ENCODE data around the gene MYH7. TPM values are rescaled to one million over a fixed set of nuclear protein-coding genes. Genes with fewer than 3 reads are reported as not detected.
"Not testable (repeated sequence)": the region's sequence is repeated elsewhere in the genome, so short reads cannot be mapped to it uniquely, and the experiment has no call there.

The MYH7 gene
- total RNA-seq, 1 experiment from 2014 or later: not detected

GRCh38 chr14:23460960-23461359 lies 25.5 kb upstream of the MYH7 start:
- no peaks in the 10 kb centered on the region for H3K9me3 ChIP-seq (replicated peaks)
- peaks cover 14% of the 10 kb centered on the region for H3K27me3 ChIP-seq (replicated peaks)
- H3K27ac ChIP-seq: no peak overlapping the region
- DNase-seq (ENCODE audit: low read depth in 1 of 2, low spot score in 2 of 2): no peak
- H3K4me1 ChIP-seq (replicated peaks): no peaks in the 10 kb centered on the region
- no peaks in the 10 kb centered on the region for H3K36me3 ChIP-seq
- H3K4me3 ChIP-seq: no peak overlapping the region

- Histone ChIP-seq H3K4me1 (replicated peaks) (no peaks in the 10 kb centered on the region), H3K4me3 (no peak overlapping the region), H3K27ac (no peak overlapping the region), H3K27me3 (replicated peaks) (peaks cover 13% of the 10 kb centered on the region), H3K36me3 (no peaks in the 10 kb centered on the region), H3K9me3 (replicated peaks) (no peaks in the 10 kb centered on the region)
- DNase-seq (ENCODE audit: low read depth in 1 of 2, low spot score in 2 of 2): no peak
Measured at GRCh38 chr14:23457587-23458445, 22.4 kb upstream of the MYH7 start.

GRCh38 chr14:23456883-23457586 lies 21.6 kb upstream of the MYH7 start:
- not testable (repeated sequence) for H3K27ac ChIP-seq; H3K9me3 ChIP-seq (replicated peaks); H3K4me3 ChIP-seq; H3K4me1 ChIP-seq (replicated peaks); H3K36me3 ChIP-seq; DNase-seq (ENCODE audit: low read depth in 1 of 2, low spot score in 2 of 2)
- peaks cover 21% of the 10 kb centered on the region for H3K27me3 ChIP-seq (replicated peaks)

- peaks cover 35% of the 10 kb centered on the region for H3K27me3 ChIP-seq (replicated peaks)
- no peak overlapping the region for H3K27ac ChIP-seq
- no peaks in the 10 kb centered on the region for H3K4me1 ChIP-seq (replicated peaks)
- no peak for DNase-seq (ENCODE audit: low read depth in 1 of 2, low spot score in 2 of 2)
- H3K36me3 ChIP-seq: no peaks in the 10 kb centered on the region
- H3K9me3 ChIP-seq (replicated peaks): no peaks in the 10 kb centered on the region
- H3K4me3 ChIP-seq: no peak overlapping the region
Measured at GRCh38 chr14:23454445-23454856, 19.0 kb upstream of the MYH7 start.

GRCh38 chr14:23452237-23452636 lies 16.8 kb upstream of the MYH7 start:
- Histone ChIP-seq H3K27me3 (replicated peaks) (peaks cover 39% of the 10 kb centered on the region), H3K36me3 (no peaks in the 10 kb centered on the region), H3K27ac (no peak overlapping the region), H3K4me1 (replicated peaks) (no peaks in the 10 kb centered on the region), H3K4me3 (no peak overlapping the region), H3K9me3 (replicated peaks) (no peaks in the 10 kb centered on the region; the same call in 1 of the 2 replicates)
- DNase-seq (ENCODE audit: low read depth in 1 of 2, low spot score in 2 of 2): no peak

- Histone ChIP-seq H3K9me3 (replicated peaks) (no peaks in the 10 kb centered on the region; the same call in 1 of the 2 replicates), H3K36me3 (no peaks in the 10 kb centered on the region), H3K27me3 (replicated peaks) (peaks cover 42% of the 10 kb centered on the region), H3K27ac (no peak overlapping the region), H3K4me1 (replicated peaks) (no peaks in the 10 kb centered on the region), H3K4me3 (no peak overlapping the region)
- DNase-seq (ENCODE audit: low read depth in 1 of 2, low spot score in 2 of 2): no peak
Measured at GRCh38 chr14:23450379-23450778, 14.9 kb upstream of the MYH7 start.

GRCh38 chr14:23449314-23449713 lies 13.9 kb upstream of the MYH7 start:
- DNase-seq (ENCODE audit: low read depth in 1 of 2, low spot score in 2 of 2): no peak
- no peaks in the 10 kb centered on the region for H3K36me3 ChIP-seq

GRCh38 chr14:23447361-23448350 lies 12.2 kb upstream of the MYH7 start:
- no peak overlapping the region for H3K27ac ChIP-seq

More at GRCh38 chr14:23449314-23449713, 13.9 kb upstream of the MYH7 start:
- Histone ChIP-seq H3K27me3 (replicated peaks) (peaks cover 43% of the 10 kb centered on the region), H3K4me3 (no peak overlapping the region), H3K27ac (no peak overlapping the region), H3K9me3 (replicated peaks) (no peaks in the 10 kb centered on the region; the same call in 1 of the 2 replicates), H3K4me1 (replicated peaks) (no peaks in the 10 kb centered on the region)

GRCh38 chr14:23446291-23446851 lies 10.9 kb upstream of the MYH7 start:
- DNase-seq (ENCODE audit: low read depth in 1 of 2, low spot score in 2 of 2): no peak
- H3K27ac ChIP-seq: no peak overlapping the region
- no peak overlapping the region for H3K4me3 ChIP-seq
- no peaks in the 10 kb centered on the region for H3K36me3 ChIP-seq
- H3K9me3 ChIP-seq (replicated peaks): no peaks in the 10 kb centered on the region; the same call in 1 of the 2 replicates
- H3K4me1 ChIP-seq (replicated peaks): no peaks in the 10 kb centered on the region
- peaks cover 26% of the 10 kb centered on the region for H3K27me3 ChIP-seq (replicated peaks)

More at GRCh38 chr14:23447361-23448350, 12.2 kb upstream of the MYH7 start:
- Histone ChIP-seq H3K27me3 (replicated peaks) (peaks cover 38% of the 10 kb centered on the region), H3K36me3 (no peaks in the 10 kb centered on the region), H3K9me3 (replicated peaks) (no peaks in the 10 kb centered on the region; the same call in 1 of the 2 replicates), H3K4me3 (no peak overlapping the region), H3K4me1 (replicated peaks) (no peaks in the 10 kb centered on the region)
- DNase-seq (ENCODE audit: low read depth in 1 of 2, low spot score in 2 of 2): no peak

- Histone ChIP-seq H3K9me3 (replicated peaks) (no peaks in the 10 kb centered on the region; the same call in 1 of the 2 replicates), H3K27ac (no peak overlapping the region), H3K4me3 (no peak overlapping the region), H3K4me1 (replicated peaks) (no peaks in the 10 kb centered on the region), H3K36me3 (no peaks in the 10 kb centered on the region), H3K27me3 (replicated peaks) (peaks cover 24% of the 10 kb centered on the region)
- DNase-seq (ENCODE audit: low read depth in 1 of 2, low spot score in 2 of 2): peak in 1 of 2 experiments; percentile 12
Measured at GRCh38 chr14:23445773-23446172, 10.3 kb upstream of the MYH7 start.

- Histone ChIP-seq H3K9me3 (replicated peaks) (no peaks in the 10 kb centered on the region; the same call in 1 of the 2 replicates), H3K4me3 (no peak overlapping the region), H3K27me3 (replicated peaks) (peaks cover 17% of the 10 kb centered on the region), H3K36me3 (no peaks in the 10 kb centered on the region), H3K27ac (no peak overlapping the region), H3K4me1 (replicated peaks) (no peaks in the 10 kb centered on the region)
- DNase-seq (ENCODE audit: low read depth in 1 of 2, low spot score in 2 of 2): no peak
Measured at GRCh38 chr14:23444314-23444713, 8.9 kb upstream of the MYH7 start.

GRCh38 chr14:23443881-23444280 lies 8.4 kb upstream of the MYH7 start:
- H3K4me3 ChIP-seq: no peak overlapping the region
- no peaks in the 10 kb centered on the region for H3K36me3 ChIP-seq
- H3K9me3 ChIP-seq (replicated peaks): no peaks in the 10 kb centered on the region; the same call in 1 of the 2 replicates
- no peaks in the 10 kb centered on the region for H3K4me1 ChIP-seq (replicated peaks)
- peaks cover 13% of the 10 kb centered on the region for H3K27me3 ChIP-seq (replicated peaks)
- H3K27ac ChIP-seq: no peak overlapping the region
- DNase-seq (ENCODE audit: low read depth in 1 of 2, low spot score in 2 of 2): no peak

- Histone ChIP-seq H3K36me3 (no peaks in the 10 kb centered on the region), H3K4me3 (no peak overlapping the region), H3K4me1 (replicated peaks) (no peaks in the 10 kb centered on the region), H3K9me3 (replicated peaks) (no peaks in the 10 kb centered on the region), H3K27ac (no peak overlapping the region), H3K27me3 (replicated peaks) (peaks cover 9% of the 10 kb centered on the region; the same call in 1 of the 2 replicates)
- DNase-seq (ENCODE audit: low read depth in 1 of 2, low spot score in 2 of 2): peak in 1 of 2 experiments; percentile 18
Measured at GRCh38 chr14:23443411-23443812, 8.0 kb upstream of the MYH7 start.

Data from SJSA1 (cell line).